Measurements from ENCODE around the gene SOBP. TPM values are rescaled to one million over a fixed set of nuclear protein-coding genes. Genes with fewer than 3 reads are reported as not detected.

The SOBP gene
- total RNA-seq, 4 donors from 2014 or later: 2.6 to 21.2 (median 8.7) TPM

DNA sequence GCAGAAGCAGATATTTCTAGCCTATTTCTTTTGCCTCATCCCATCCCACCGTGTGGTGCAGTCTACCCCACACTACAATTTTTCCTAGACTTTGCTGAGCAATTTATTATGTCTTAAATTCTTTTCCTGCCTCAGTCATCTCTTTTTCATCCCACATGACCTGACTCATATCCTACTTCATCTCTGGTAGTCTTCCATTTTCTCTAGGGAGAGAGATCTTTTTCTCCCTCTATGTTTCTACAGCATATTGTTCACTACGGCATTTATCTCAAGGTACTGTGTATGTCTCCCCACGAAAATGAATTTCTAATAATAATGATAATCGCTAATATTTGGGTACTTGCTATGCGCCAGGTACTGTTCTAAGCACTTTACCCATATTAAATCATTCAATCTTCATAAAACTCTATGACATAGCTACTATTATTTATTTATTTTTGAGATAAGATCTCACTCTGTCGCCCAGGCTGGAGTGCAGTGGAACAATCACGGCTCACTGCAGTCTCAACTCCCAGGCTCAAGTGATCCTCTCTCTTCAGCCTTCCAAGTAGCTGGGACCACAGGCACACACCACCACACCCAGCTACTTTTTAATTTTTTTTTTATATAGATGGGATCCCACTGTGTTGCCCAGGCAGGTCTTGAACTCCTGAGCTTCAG is 46.2 kb upstream of the SOBP start:
- H3K36me3 ChIP-seq: no peaks in the 10 kb centered on the region
- no peaks in the 10 kb centered on the region for H3K4me1 ChIP-seq
- TF ChIP-seq POLR2A (IDR thresholded peaks at IDR 0.05): no peak
- TF ChIP-seq, protein P1, sequence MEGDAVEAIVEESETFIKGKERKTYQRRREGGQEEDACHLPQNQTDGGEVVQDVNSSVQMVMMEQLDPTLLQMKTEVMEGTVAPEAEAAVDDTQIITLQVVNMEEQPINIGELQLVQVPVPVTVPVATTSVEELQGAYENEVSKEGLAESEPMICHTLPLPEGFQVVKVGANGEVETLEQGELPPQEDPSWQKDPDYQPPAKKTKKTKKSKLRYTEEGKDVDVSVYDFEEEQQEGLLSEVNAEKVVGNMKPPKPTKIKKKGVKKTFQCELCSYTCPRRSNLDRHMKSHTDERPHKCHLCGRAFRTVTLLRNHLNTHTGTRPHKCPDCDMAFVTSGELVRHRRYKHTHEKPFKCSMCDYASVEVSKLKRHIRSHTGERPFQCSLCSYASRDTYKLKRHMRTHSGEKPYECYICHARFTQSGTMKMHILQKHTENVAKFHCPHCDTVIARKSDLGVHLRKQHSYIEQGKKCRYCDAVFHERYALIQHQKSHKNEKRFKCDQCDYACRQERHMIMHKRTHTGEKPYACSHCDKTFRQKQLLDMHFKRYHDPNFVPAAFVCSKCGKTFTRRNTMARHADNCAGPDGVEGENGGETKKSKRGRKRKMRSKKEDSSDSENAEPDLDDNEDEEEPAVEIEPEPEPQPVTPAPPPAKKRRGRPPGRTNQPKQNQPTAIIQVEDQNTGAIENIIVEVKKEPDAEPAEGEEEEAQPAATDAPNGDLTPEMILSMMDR (IDR thresholded peaks at IDR 0.05): no peak
- no peak for DNase-seq
- H3K4me3 ChIP-seq: no peak overlapping the region
- intact Hi-C loops (cut with DNase I; ENCODE audit: low total_unique reads): no loop called here
- H3K27me3 ChIP-seq: no peaks in the 10 kb centered on the region
- no peak overlapping the region for H3K27ac ChIP-seq
- no peaks in the 10 kb centered on the region for H3K9me3 ChIP-seq

DNA sequence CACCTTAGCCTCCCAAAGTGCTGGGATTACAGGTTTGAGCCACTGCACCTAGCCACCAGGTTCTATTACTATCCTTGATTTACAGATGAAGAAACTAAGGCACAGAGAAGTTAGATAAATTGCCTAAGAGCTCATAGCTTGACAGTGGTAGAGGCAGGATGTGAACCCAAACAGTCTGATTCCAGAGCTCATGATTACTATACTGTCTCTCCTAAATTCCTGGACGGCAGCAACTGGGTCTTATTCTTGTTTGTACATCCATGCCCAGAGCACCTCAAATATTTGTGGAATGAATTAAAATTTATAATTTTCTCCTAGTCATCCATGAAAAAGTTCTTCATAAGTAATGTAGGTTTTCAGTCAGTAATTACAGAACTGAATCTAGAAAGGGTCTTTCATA is 45.6 kb upstream of the SOBP start:
- Histone ChIP-seq H3K4me3 (no peak overlapping the region), H3K9me3 (no peaks in the 10 kb centered on the region), H3K36me3 (no peaks in the 10 kb centered on the region), H3K27me3 (no peaks in the 10 kb centered on the region), H3K4me1 (no peaks in the 10 kb centered on the region), H3K27ac (no peak overlapping the region)
- DNase-seq: no peak
- intact Hi-C loops (cut with DNase I; ENCODE audit: low total_unique reads): no loop called here
- TF ChIP-seq, protein P1 (IDR thresholded peaks at IDR 0.05): no peak
- TF ChIP-seq POLR2A (IDR thresholded peaks at IDR 0.05): no peak

DNA sequence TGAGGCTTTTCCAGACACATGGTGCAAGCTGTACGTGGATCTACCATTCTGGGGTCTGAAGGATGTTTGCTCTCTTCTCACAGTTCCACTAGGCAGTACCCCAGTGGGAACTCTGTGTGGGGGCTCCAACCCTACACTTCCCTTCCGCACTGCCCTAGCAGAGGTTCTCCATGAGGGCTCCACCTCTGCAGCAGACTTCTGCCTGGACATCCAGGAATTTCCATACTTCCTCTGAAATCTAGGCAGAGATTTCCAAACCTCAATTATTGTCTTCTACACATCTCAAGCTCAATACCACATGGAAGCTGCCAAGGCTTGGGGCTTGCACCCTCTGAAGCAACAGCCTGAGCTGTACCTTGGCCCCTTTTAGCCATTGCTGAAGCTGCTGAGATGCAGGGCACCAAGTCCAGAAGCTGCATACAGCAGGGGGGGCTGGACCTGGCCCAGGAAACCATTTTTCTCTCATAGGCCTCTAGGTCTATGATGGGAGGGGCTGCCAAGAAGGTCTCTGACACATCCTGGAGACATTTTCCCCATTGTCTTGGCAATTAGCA is 42.2 kb upstream of the SOBP start:
- H3K9me3 ChIP-seq: no peaks in the 10 kb centered on the region
- no peaks in the 10 kb centered on the region for H3K27me3 ChIP-seq
- H3K27ac ChIP-seq: no peak overlapping the region
- intact Hi-C loops (cut with DNase I; ENCODE audit: low total_unique reads): no loop called here
- H3K4me1 ChIP-seq: no peaks in the 10 kb centered on the region
- no peak overlapping the region for H3K4me3 ChIP-seq
- no peak for DNase-seq
- H3K36me3 ChIP-seq: no peaks in the 10 kb centered on the region
- no peak for TF ChIP-seq POLR2A (IDR thresholded peaks at IDR 0.05)

DNA sequence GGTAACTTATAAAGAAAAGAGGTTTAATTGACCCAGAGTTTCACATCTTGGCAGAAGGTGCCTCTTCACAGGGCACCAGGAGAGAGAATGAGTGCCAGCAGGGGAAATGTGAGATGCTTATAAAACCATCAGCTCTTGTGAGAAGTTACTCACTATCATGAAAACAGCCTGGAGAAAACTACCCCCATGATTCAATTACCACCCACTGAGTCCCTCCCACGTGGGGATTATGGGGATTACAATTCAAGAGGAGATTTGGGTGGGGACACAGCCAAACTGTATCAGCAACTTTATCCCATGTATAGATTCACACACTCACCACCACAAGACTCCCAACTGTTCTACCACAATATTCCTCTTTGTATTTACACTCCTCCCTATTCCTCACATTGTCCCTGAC is 41.1 kb upstream of the SOBP start:
- Histone ChIP-seq H3K4me3 (no peak overlapping the region), H3K36me3 (no peaks in the 10 kb centered on the region), H3K27ac (no peak overlapping the region), H3K27me3 (no peaks in the 10 kb centered on the region), H3K4me1 (no peaks in the 10 kb centered on the region), H3K9me3 (no peaks in the 10 kb centered on the region)
- no peak for DNase-seq
- intact Hi-C loops (cut with DNase I; ENCODE audit: low total_unique reads): no loop called here
- TF ChIP-seq, protein P1 (IDR thresholded peaks at IDR 0.05): no peak
- TF ChIP-seq POLR2A (IDR thresholded peaks at IDR 0.05): no peak

DNA sequence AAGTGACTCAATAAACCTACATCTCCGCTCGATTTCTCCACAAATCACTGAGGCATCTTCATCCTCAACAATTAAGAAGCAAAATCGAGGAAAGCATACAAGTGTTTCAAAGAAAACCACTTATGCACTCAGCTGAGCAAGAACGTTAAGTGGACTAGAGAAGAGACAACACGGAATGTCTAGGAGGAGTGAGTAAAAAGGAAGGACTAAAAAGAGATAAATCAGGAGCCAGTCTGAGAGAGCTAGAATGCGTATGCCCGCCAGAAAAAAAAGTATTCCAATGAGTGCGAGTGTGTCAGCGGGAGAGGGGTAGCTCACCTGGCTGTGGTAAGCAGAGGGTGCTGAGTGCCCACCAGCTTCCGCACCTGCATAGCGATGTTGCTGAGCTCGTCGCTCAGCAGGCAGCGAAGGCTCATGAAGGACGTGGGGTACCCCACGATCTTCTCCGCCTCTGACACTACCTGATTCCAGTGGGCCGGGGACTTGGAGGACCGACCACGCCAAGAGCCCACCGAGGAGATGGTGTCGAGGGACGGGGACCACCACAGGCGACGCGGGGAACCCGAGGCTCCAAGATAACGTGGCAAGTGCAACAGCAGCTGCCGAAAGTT is 31.1 kb upstream of the SOBP start:
- TF ChIP-seq, protein P1 (IDR thresholded peaks at IDR 0.05): no peak
- TF ChIP-seq POLR2A (IDR thresholded peaks at IDR 0.05): no peak
- DNase-seq: peak; percentile 16 to 25
- H3K4me1 ChIP-seq: no peaks in the 10 kb centered on the region
- peak overlapping the region; percentile 52 to 97 for H3K4me3 ChIP-seq
- intact Hi-C loops (cut with DNase I; ENCODE audit: low total_unique reads): no loop called here
- peak overlapping the region; percentile 74 to 76 for H3K27ac ChIP-seq
- no peaks in the 10 kb centered on the region for H3K27me3 ChIP-seq
- H3K9me3 ChIP-seq: no peaks in the 10 kb centered on the region
- H3K36me3 ChIP-seq: no peaks in the 10 kb centered on the region
